Stimulated activated CD4-positive, alpha-beta T cell treated with anti-CD3 and anti-CD28 coated beads, TNF-alpha, amount 100 ng/mL, for 1 hour (primary cell): ENCODE results near the gene GRIP2.

ENCODE experiments used
- DNase-seq, 3 donors: peaks; one replicate each; pipeline ENCODE4 v3.0.0-alpha.2; 2020; ENCODE audit warnings: low read depth in 3 of 3, low spot score in 1 of 3

The GRIP2 gene

DNA sequence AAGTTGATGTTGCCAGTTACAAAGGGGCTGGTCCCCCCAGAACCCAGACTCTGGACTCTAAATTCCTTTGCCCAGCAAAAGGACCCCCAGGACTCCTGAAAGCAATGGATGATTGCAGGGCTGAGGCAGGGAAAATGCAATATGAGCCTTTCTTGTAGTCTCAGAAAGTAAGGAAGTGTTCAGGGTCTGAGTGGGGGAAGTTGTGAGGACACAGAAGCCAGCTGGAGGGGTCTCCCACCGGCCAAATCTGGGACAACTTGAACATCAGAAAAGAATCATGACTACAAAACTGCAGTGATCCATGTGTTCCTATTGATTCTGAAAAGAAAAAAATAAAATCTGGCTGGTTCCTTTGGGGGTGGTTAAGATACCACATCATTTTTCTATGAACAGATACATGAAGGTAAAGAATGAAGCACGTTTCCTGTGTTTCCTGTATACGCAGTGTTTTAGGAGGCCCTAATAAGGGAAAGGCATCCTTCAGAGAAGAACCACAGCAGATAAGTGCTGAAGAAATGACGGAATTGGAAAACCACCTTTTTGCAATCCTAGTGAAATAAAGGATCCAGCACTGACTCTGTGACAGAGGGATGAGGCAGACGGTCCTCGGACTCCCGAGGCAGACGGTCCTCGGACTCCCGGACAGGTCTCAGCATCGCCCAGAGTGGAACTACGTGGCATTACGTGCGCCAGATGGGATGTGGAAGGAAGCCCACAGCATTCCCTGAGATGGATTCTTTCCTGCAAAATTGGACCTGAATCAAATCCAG is 22.2 kb upstream of the GRIP2 start:
- no peak for DNase-seq

DNA sequence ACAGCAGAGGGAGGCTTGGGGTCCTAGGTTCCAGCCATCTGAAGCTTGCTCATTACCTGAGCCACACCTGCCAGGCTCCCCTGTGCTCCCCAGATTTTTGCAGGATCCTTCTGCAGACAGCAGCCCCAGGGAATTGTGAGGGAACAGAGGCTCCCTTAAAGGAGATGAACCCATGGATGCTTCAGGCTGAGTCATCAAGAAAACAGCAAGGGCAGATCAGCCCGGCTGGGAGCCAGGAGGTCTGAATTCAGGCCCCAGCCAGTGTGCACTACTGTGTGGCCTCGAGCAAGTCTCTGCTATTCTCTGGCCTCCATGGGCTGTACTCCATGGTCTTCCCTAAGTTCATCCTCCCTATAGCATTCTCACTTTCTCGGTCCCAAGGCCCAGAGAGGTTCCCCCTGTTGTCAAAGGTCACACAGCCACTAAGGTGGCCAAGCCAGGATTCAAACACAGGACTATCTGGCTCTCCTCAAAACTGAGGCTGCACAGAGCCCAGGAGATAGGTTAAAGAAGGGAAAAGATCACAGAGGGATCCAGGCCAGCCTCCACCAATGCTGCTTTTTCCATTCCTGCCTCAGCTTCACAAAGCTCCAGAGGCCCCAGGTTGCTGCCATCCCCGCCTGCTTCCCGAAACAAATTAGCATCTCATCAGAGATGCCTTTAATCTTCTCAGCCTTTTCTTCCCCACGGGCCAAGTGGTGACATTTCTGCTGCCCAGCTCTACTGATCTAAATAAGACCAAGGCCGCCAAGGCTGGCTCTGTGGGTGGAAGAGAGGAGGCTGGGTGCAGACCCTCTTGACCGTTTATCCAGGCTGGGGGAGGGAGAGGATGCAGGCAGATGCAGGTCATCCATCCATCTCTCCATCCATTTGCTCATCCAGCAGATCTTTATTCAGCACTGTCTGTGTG is 21.2 kb upstream of the GRIP2 start:
- no peak for DNase-seq

DNA sequence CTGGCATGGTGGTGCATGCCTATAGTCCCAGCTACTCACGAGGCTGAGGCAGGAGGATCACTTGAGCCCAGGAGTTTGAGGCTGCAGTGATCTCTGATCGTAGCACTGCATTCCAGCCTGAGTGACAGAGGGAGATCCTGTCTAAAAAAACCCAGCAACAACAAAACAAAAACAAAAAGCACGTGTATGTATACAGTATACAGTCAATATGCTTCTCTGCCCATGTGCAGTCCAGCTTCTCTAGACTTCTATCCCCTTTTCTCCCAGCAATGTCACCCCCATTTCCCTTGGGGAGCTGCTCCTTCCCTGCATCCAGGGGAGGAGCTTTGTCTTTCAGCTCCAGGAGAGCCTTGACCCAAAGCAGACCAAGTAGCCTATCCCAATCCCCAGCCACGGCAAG is 20.0 kb upstream of the GRIP2 start:
- DNase-seq = no peak

DNA sequence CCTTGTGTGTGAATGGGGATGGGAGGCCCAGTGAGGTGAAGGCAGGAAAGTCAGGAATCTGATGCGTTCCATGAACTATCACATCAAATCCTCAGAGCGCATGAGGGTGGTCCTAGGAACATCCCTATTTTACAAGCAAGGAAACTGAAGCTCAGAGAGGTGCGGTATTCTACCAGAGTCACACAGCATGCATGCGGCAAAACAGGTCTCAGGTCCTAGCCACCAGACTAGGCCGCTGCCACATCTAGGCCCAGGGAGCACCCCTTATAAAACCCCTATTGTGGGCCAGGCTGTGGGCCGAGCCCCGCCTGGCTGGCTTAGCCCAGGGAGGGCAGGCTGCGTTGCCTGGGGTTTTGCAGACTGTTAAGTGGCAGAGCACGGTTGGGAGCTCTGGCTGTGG is 17.9 kb upstream of the GRIP2 start:
- no peak for DNase-seq

DNA sequence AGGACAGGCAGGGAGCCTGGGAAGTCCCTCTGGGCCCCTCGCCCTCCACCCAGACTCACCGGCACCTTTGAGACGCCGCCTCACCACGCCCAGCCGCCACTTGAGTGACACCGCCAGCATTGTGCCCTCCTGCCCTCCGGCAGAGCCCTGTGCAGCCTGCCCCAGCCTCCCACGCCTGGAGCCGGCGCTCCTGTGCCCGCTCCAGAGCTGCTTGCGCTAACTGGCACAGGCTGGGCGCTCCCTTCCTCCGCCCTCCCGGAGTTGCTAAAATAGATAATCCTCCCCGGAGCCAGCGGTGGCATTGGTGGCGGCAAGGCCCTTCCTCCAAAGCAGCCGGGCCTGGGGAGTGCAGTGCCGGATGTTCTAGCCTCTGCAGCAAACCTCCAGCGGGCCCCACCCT is 15.7 kb upstream of the GRIP2 start:
- no peak for DNase-seq

DNA sequence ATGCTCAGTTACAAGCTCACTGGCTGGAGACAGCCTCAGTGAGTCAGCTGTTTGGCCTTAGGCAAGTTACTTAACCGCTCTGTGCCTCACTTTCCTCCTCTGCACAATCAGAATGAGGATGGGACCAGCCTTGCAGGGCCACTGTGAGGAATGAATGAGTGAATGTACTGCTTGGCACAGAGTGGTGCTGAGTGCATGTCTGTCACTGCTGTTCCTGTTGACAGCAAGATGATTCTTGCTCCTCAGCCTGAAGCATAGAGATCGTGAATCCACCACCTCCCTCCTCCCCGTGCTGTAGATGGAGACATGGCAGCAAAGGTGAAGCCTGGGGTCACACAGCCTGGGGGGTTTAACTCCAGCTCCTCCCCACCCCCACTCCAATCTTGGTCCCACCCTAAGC is 14.6 kb upstream of the GRIP2 start:
- no peak for DNase-seq

DNA sequence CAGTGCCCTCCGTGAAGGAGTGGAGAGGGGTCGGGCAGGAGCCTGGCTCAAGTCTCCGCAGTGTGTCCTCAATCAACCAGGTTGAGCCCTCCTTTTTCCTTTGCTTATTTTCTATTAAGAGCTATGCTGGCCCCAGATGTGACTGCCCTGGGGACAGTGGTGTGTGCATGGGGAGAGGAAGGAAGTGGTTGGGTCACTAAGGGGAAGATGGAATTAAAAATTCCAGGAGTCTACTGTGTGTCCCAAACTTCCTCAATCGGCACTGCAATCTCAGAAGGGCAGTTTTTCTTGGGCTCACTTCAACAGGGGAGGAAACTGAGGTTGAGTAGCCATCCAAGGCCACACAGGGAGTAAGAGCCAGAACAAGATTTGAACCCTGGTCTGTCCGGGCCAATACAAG is 13.7 kb upstream of the GRIP2 start:
- no peak for DNase-seq

DNA sequence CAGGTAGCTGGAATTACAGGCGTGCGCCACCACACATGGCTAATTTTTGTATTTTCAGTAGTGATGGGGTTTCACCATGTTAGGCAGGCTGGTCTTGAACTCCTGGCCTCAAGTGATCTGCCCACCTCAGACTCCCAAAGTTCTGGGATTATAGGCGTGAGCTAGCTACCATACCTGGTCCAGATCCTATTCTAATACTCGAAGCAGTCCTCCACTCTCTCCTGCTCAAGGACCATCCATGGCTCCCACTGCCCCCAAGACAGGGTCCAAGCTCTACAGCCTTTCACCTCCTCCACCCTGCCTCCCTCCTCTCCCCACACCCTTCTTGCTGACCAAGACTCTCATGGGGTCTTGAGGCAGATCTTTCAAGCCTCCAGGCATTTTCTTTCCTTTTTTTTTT is 12.6 kb upstream of the GRIP2 start:
- DNase-seq = no peak

DNA sequence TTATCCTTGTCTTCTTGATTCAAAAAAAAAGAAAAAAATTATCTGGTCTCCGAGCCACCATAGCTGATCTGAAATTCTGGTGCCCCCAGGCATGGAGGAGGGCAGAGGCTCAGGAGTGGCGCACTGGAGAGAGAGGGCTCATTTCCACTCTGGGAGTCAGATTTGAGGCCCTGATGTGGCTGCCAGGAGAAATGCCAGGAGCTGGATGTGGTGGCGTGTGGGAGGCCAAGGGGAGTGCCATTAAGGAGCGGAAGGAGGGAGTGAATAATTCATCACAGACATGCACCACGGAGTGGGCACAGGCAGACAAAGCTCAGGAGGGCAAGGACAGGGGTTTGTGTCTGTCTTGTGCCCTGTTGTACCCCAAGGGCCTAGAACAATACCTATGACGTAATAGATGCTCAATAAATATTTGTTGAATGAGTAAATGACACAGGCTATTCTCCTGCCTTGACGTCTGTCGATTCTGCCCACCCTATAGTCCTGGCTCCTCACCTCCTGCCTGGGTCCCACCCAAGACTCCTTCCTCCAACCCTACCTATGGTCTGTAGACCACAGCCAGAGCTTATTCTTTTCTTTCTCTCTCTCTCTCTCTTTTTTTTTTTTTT is 12.0 kb upstream of the GRIP2 start:
- no peak for DNase-seq

GRCh38 chr3:14550651-14551611 is 10.8 kb upstream of the GRIP2 start:
- no peak for DNase-seq

- DNase-seq = no peak
Measured at GRCh38 chr3:14550181-14550580, 10.0 kb upstream of the GRIP2 start.

- no peak for DNase-seq
Measured at GRCh38 chr3:14549256-14549919, 9.2 kb upstream of the GRIP2 start.

DNA sequence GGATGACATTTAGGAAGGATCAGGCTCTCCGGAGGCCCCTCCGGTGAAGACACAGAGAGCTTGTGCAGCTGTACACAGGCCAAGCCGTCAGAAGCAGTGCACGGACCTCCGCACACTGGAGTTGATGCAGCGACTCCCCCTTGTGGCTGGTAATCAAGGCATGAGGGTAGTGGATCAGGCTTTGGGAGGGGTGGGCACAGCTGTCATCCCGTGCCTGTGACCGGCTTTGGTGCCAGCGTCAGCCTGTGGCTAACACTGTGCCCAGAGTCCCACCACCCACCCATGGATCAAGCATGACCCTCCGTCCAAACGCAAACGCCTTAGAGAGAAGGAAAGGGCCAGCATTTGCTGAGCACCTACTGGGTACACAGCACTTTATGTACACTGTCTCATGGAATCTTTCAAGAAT is 8.2 kb upstream of the GRIP2 start:
- DNase-seq = peak in 1 of 3 donors; percentile 22

DNA sequence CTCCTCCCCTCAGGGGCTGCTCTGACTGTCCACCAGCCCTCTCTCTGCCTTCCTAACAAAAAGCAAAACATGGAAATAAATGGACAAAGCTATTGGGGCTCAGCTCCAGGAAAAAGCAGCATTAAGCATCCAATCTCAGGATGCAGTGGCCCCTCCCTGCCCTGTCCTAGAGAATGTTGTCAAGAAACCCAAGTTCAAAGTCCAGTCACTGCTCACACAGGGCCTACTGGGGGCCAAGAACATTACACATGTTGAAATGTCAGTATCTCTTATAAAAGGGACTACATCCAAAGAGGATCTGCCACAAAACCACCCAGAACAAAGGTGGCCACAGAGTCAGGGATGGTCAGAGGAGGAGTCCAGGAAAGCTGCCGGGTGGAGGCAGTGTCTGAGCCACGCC is 7.6 kb upstream of the GRIP2 start:
- DNase-seq = no peak

DNA sequence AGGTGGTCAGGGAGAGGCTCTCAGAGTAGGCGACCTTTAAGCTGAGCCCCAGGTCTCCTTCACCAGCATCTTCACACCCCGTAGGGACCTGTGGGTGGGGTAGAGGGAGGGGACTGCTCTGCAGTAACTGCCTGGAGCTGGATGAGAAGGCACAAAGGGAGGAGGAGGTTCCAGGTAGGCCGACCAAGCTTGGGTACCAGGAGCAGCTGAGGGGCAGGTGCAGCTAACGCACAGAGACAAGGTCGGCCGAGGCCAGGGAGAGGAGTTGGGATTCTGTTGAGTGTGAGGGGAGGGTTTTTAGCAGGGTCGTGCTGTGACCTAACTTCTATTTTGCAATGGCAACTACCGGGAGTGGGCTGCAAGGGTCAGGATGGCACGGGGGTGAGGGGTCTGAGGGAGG is 5.9 kb upstream of the GRIP2 start:
- no peak for DNase-seq

DNA sequence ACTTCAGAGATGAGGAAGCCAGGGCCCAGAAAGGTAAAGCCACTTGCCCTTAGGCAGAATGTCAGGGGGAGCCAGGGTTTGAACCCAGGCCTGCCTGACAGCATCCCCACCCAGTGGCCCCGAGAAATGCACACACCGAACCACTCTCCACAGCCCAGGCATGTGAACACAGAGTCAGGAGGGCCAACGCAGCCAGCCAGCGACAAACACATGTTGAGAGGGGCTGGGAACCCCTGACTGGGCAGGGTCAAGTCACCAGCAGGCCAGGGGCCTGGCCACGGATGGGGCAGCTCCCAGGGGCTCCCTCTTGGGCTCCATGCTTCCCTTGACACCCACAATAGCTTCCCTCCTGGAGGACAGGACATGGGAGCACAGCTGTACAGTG is 5.1 kb upstream of the GRIP2 start:
- DNase-seq = no peak

- DNase-seq = no peak
Measured at GRCh38 chr3:14544282-14545250, 4.4 kb upstream of the GRIP2 start.

- DNase-seq = no peak
Measured at GRCh38 chr3:14543446-14543845, 3.3 kb upstream of the GRIP2 start.

- no peak for DNase-seq
Measured at GRCh38 chr3:14542656-14543055, 2.5 kb upstream of the GRIP2 start.
